HG03432 (cell line): ENCODE results near the gene NPPA.

ENCODE experiments used
- ATAC-seq: cut with Tn5 transposase; IDR thresholded peaks from one replicate; pipeline ENCODE4 v1.9.1; 2021; ENCODE audit warnings: mild to moderate bottlenecking, moderate library complexity; ENCODE audit not compliant: unreplicated experiment

Gene NPPA

GRCh38 chr1:11845641-11846335, 1.8 kb downstream of the NPPA start:
- ATAC-seq: no peak

GRCh38 chr1:11842154-11843041, 5.2 kb downstream of the NPPA start:
- ATAC-seq: no peak

GRCh38 chr1:11841245-11842153, 6.1 kb downstream of the NPPA start:
- ATAC-seq: no peak

- ATAC-seq: no peak
Measured at GRCh38 chr1:11839727-11840705, 7.6 kb downstream of the NPPA start.

GRCh38 chr1:11838349-11839272, 9.0 kb downstream of the NPPA start:
- ATAC-seq: no peak

GRCh38 chr1:11837767-11838348, 9.7 kb downstream of the NPPA start:
- ATAC-seq: no peak

GRCh38 chr1:11836955-11837766, 10.4 kb downstream of the NPPA start:
- no peak for ATAC-seq

GRCh38 chr1:11835441-11836225, 11.9 kb downstream of the NPPA start:
- no peak for ATAC-seq

GRCh38 chr1:11833900-11834299, 13.7 kb downstream of the NPPA start:
- ATAC-seq: no peak

- ATAC-seq: no peak
Measured at GRCh38 chr1:11833497-11833896, 14.1 kb downstream of the NPPA start.

GRCh38 chr1:11831945-11832725, 15.4 kb downstream of the NPPA start:
- no peak for ATAC-seq

GRCh38 chr1:11828511-11828910, 19.1 kb downstream of the NPPA start:
- ATAC-seq: no peak

GRCh38 chr1:11826946-11827345, 20.6 kb downstream of the NPPA start:
- ATAC-seq: no peak

GRCh38 chr1:11825131-11825530, 22.5 kb downstream of the NPPA start:
- no peak for ATAC-seq

- ATAC-seq: no peak
Measured at GRCh38 chr1:11823366-11824137, 24.0 kb downstream of the NPPA start.
